GM12878 (cell line): ENCODE results near the gene AMBP. TPM values are rescaled to one million over a fixed set of nuclear protein-coding genes. Genes with fewer than 3 reads are reported as not detected.

Experiments
- ATAC-seq: fragments of 200-7000 bp; cut with Tn5 transposase; 3 replicates; pipeline ENCODE4 v1.9.1; 2020; ENCODE audit warnings: mild to moderate bottlenecking, moderate library complexity
- BruUV-seq: library from RNA; stranded (reverse); fragments of 400-500 nt; replicated peaks from 2 replicates; lab custom pipeline; 2021; lab: Mats Ljungman, UMichigan
- CTCF ChIA-PET: fragments of 300-600 bp; sonication (Branson Sonifier 250); formaldehyde crosslinking; extraction: SDS; loops from one replicate; lab custom pipeline; 2021; ENCODE audit warnings: inconsistent platforms; lab: Yijun Ruan, JAX
- POLR2A ChIA-PET: fragments of 350-600 bp; formaldehyde crosslinking; extraction: SDS; loops from one replicate; lab custom pipeline; 2021; ENCODE audit warnings: inconsistent platforms; lab: Charles Lee
- RAD21 ChIA-PET: fragments of 300-600 bp; sonication (Branson Sonifier 250); formaldehyde crosslinking; loops from one replicate; lab custom pipeline; 2023; ENCODE audit warnings: antibody characterized with exemption; ENCODE audit not compliant: unreplicated experiment; lab: Charles Lee
- SMC1A ChIA-PET: fragments of 300-600 bp; sonication (Branson Sonifier 250); formaldehyde crosslinking; loops from one replicate; lab custom pipeline; 2023; ENCODE audit not compliant: unreplicated experiment, uncharacterized antibody; lab: Charles Lee
- DNase-seq: peaks from one replicate; pipeline ENCODE4 v3.0.0-alpha.2; 2011; ENCODE audit warnings: low read depth, low spot score
- FAIRE-seq: peaks from 3 replicates; lab custom pipeline; 2011; peaks lifted over from hg19 to GRCh38; lab: Jason Lieb, UNC
- H2AFZ ChIP-seq: 2 replicates; pipeline ENCODE4 v1.6.0; 2011; ENCODE audit warnings: low read depth, low read length, control low read depth; ENCODE audit not compliant: control insufficient read depth
- H3K27ac ChIP-seq: 2 replicates; pipeline ENCODE4 v1.5.1; 2011; ENCODE audit warnings: control low read depth; ENCODE audit not compliant: control insufficient read depth, insufficient read depth
- H3K27me3 ChIP-seq, 2 experiments: replicated peaks in 1 of 2; 2 replicates each; pipeline versions ENCODE4 v1.6.0 to v1.6.1; 2011; ENCODE audit warnings: low read length in 1 of 2; ENCODE audit not compliant: control insufficient read depth in 2 of 2, insufficient read depth in 2 of 2
- H3K36me3 ChIP-seq, 2 experiments: 2 replicates each; pipeline ENCODE4 v1.5.1; 2011; ENCODE audit warnings: low read length in 1 of 2; ENCODE audit not compliant: control insufficient read depth in 2 of 2, insufficient read depth in 2 of 2
- H3K4me1 ChIP-seq: 2 replicates; pipeline ENCODE4 v1.6.1; 2011; ENCODE audit warnings: mild to moderate bottlenecking, low read length, moderate library complexity, mixed read lengths; ENCODE audit not compliant: control insufficient read depth, insufficient read depth
- H3K4me2 ChIP-seq: 2 replicates; pipeline ENCODE4 v1.6.0; 2011; ENCODE audit warnings: control low read depth; ENCODE audit not compliant: control insufficient read depth, insufficient read depth
- H3K4me3 ChIP-seq: fragments of 200-600 bp; sonication (generic); 2 replicates; pipeline ENCODE4 v1.5.1; 2016
- H3K79me2 ChIP-seq: 2 replicates; pipeline ENCODE4 v1.6.0; 2011; ENCODE audit warnings: low read length; ENCODE audit not compliant: control insufficient read depth, insufficient read depth
- H3K9ac ChIP-seq: 2 replicates; pipeline ENCODE4 v1.8.0; 2011; ENCODE audit warnings: low read length, control low read depth, mixed read lengths; ENCODE audit not compliant: control insufficient read depth, insufficient read depth
- H3K9me3 ChIP-seq: replicated peaks from 3 replicates; pipeline ENCODE4 v1.5.1; 2011; ENCODE audit warnings: mild to moderate bottlenecking, low read length; ENCODE audit not compliant: control insufficient read depth, insufficient read depth
- H4K20me1 ChIP-seq: 2 replicates; pipeline ENCODE4 v1.6.0; 2011; ENCODE audit not compliant: control insufficient read depth, insufficient read depth
- CREB1 ChIP-seq: IDR thresholded peaks from 2 replicates; pipeline ENCODE4 v1.6.1; 2012; ENCODE audit warnings: low read depth, mild to moderate bottlenecking, inconsistent platforms
- CTCF ChIP-seq, 3 experiments: IDR thresholded peaks in 2 of 3; conservative IDR thresholded peaks in 1 of 3; 2 replicates each; pipeline ENCODE4 v1.5.1; 2011; ENCODE audit warnings: low read depth in 3 of 3, low read length in 3 of 3, mild to moderate bottlenecking in 3 of 3, control low read depth in 2 of 3, moderate library complexity in 2 of 3, inconsistent platforms in 1 of 3, mixed read lengths in 1 of 3; ENCODE audit not compliant: control insufficient read depth in 2 of 3, insufficient read depth in 1 of 3; ENCODE audit errors: extremely low read depth in 1 of 3
- IRF3 ChIP-seq: fragments of 450-650 bp; IDR thresholded peaks from 2 replicates; pipeline ENCODE4 v1.6.1; 2014; ENCODE audit warnings: mild to moderate bottlenecking
- RAD21 ChIP-seq: IDR thresholded peaks from 2 replicates; pipeline ENCODE4 v1.6.1; 2011; ENCODE audit warnings: mild to moderate bottlenecking, low read depth, low read length, moderate library complexity; ENCODE audit not compliant: insufficient read depth
- SMC3 ChIP-seq: IDR thresholded peaks from 2 replicates; pipeline ENCODE4 v1.6.1; 2011; ENCODE audit warnings: low read length, improper control_type of control experiment, borderline replicate concordance
- SUPT20H ChIP-seq: IDR thresholded peaks from 2 replicates; pipeline ENCODE4 v1.6.1; 2011; ENCODE audit warnings: low read depth, mild to moderate bottlenecking, low read length, moderate library complexity, borderline replicate concordance; ENCODE audit not compliant: control insufficient read depth
- USF1 ChIP-seq: IDR thresholded peaks from 2 replicates; pipeline ENCODE4 v1.6.1; 2011; ENCODE audit warnings: borderline replicate concordance, low read depth, mild to moderate bottlenecking, moderate library complexity, mixed read lengths, low read length; ENCODE audit not compliant: insufficient read depth; ENCODE audit errors: extremely low read length
- WGBS: methylation state at CpG from one replicate; pipeline ENCODE4 v1.1.6; 2016; ENCODE audit warnings: low lambda C conversion rate; ENCODE audit not compliant: insufficient replicate concordance, insufficient coverage; ENCODE audit errors: missing lambda C conversion rate; 5-methylcytosine and 5-hydroxymethylcytosine counted together
- in situ Hi-C: fragments of 300-500 bp; cut with MboI; formaldehyde crosslinking; loops from 9 replicates; pipeline ENCODE4 v1.14.3; 2018; ENCODE audit warnings: mixed read lengths
- intact Hi-C: fragments of 100-400 bp; cut with micrococcal nuclease; formaldehyde crosslinking; loops from one replicate; pipeline ENCODE4 v1.14.2; 2022; ENCODE audit not compliant: unreplicated experiment
- polyA plus RNA-seq, 11 experiments: library from polyadenylated mRNA; depleted of rRNA in 4 of 11; unstranded in 6 of 11; stranded (reverse) in 5 of 11; fragments of >200 nt; fragmentation: Nextera tagmentation in 4 of 11; fragmentation: Illumina TruSeq in 1 of 11; extraction: Ambion mirVana in 4 of 11; extraction: Trizol in 1 of 11; gene quantifications; 1 replicate in 1 of 11; 2 replicates in 10 of 11; pipeline versions ENCODE4 v1.2.1 to v1.2.3, GENCODE V29; 2011 to 2016; ENCODE audit warnings: inconsistent platforms in 2 of 11, missing spikeins in 2 of 11, low read depth in 1 of 11
- total RNA-seq, 4 experiments: library from RNA; depleted of rRNA in 3 of 4; stranded (reverse); fragments of >200 nt in 3 of 4; fragmentation: Illumina TruSeq in 1 of 4; extraction: Trizol in 1 of 4; gene quantifications; 2 replicates each; pipeline versions ENCODE4 v1.2.1 to v1.2.3, GENCODE V29; 2013 to 2021

The AMBP gene
- total and polyA plus RNA-seq, 10 of the 15 experiments (the other 5 are each of a cell fraction or from before 2014, with no cell fraction given) = 0.11 to 2.3 (median 0.18) TPM; not detected in 7

- H3K4me1 ChIP-seq = no peaks in the 10 kb centered on the region
- ChIA-PET RAD21 (interaction anchor here (0.5 kb wide), 1 partner anchor 234 kb away, joined by 3 read pairs; no protein-coding TSS in a partner anchor), POLR2A (no interaction called here), SMC1A (no interaction called here), CTCF (interaction anchor here (0.6 kb wide), 2 partner anchors 13 to 227 kb away, joined by 3 read pairs; no protein-coding TSS in a partner anchor)
- no peaks in the 10 kb centered on the region for H3K27me3 ChIP-seq
- no peaks in the 10 kb centered on the region for H3K9me3 ChIP-seq
- H3K9ac ChIP-seq = no peak overlapping the region
- FAIRE-seq (no peak), DNase-seq (no peak), ATAC-seq (peak; percentile 51; the same call in 2 of the 3 replicates)
- no peak overlapping the region for H3K27ac ChIP-seq
- intact Hi-C loops (no loop called here), in situ Hi-C loops (loop anchor here (25.0 kb wide), 1 partner anchor 571 kb away; the partner anchor contains the start of gene RGS3)
- BruUV-seq = no TSS peak
- H2AFZ ChIP-seq = no peak overlapping the region
- no peak overlapping the region for H3K4me2 ChIP-seq
- H4K20me1 ChIP-seq = no peaks in the 10 kb centered on the region; the same call in 1 of the 2 replicates
- no peaks in the 10 kb centered on the region; a peak in 1 of 4 replicates for H3K36me3 ChIP-seq
- WGBS = 11% methylated on average over 12 of the region's 12 CpGs
- no peak overlapping the region for H3K4me3 ChIP-seq
- TF ChIP-seq CREB1 = no peak
- TF ChIP-seq USF1 = no peak
- no peak for TF ChIP-seq SUPT20H
- peak; percentile 28 to 35 (median 35); a peak in 2 of 6 replicates for TF ChIP-seq CTCF (IDR thresholded peaks at IDR 0.05 in 2 of 3, conservative IDR thresholded peaks at IDR 0.05 in 1 of 3; ENCODE audit: control insufficient read depth in 2 of 3, extremely low read depth in 1 of 3, insufficient read depth in 1 of 3, low read depth in 3 of 3, low read length in 3 of 3)
- peak; percentile 27; the same call in 1 of the 2 replicates for TF ChIP-seq SMC3
- TF ChIP-seq RAD21 = peak; percentile 43
- no peak for TF ChIP-seq IRF3
- TF ChIP-seq, all 136 proteins: peak for 3
- H3K79me2 ChIP-seq = no peaks in the 10 kb centered on the region
These were observed 44.5 kb downstream of the AMBP start for GRCh38 chr9:114033397-114034103.
